Measurements from ENCODE around the gene SCUBE1. TPM values are rescaled to one million over a fixed set of nuclear protein-coding genes. Genes with fewer than 3 reads are reported as not detected.
A peak's percentile ranks its signal among the peaks of the same experiment; 100 is the strongest.

Gene SCUBE1
- total RNA-seq, 2 experiments from 2014 or later = 0.03 TPM; not detected in 1

- POLR2A ChIA-PET = no interaction called here
- Mint-ChIP-seq H3K9me3 (ENCODE audit: insufficient read depth) (no peaks in the 10 kb centered on the region), H3K4me1 (ENCODE audit: low read depth) (peaks cover 12% of the 10 kb centered on the region), H3K36me3 (ENCODE audit: low read depth) (no peaks in the 10 kb centered on the region), H3K4me3 (no peak overlapping the region), H3K27ac (no peak overlapping the region), H3K27me3 (ENCODE audit: low read depth) (no peaks in the 10 kb centered on the region)
- CTCF ChIA-PET = interaction anchor here (1.1 to 6.2 kb wide), 8 partner anchors 18 to 154 kb away, joined by 3 to 115 read pairs (median 12); partner anchors contain the start of gene SCUBE1
- ATAC-seq (no peak), DNase-seq (no peak)
Observed at GRCh38 chr22:43230571-43230970, 112.6 kb downstream of the SCUBE1 start.

DNA sequence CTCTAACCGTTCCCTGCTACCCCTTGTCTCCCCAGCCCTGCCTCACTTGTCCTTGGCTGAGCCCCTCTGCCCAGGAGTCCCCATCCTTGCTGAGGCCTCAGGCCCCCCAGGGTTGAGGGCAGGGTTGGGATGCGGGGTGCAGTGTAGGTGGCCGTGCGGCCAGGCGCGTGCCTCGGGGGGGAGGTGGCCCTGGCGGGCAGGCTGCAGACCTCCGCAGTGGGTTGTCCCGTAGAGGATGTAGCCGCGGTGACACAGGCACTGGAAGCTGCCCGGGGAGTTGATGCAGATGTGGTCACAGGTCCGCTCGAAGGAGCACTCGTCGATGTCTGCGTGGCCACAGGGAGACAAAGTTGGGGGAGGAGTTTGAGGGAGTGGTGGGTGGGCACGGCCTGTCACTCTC lies 114.3 kb downstream of the SCUBE1 start:
- Mint-ChIP-seq H3K36me3 (ENCODE audit: low read depth) (no peaks in the 10 kb centered on the region), H3K9me3 (ENCODE audit: insufficient read depth) (no peaks in the 10 kb centered on the region), H3K27ac (no peak overlapping the region), H3K4me1 (ENCODE audit: low read depth) (peaks cover 12% of the 10 kb centered on the region), H3K4me3 (no peak overlapping the region), H3K27me3 (ENCODE audit: low read depth) (no peaks in the 10 kb centered on the region)
- DNase-seq = no peak
- CTCF ChIA-PET = interaction anchor here (1.0 to 6.2 kb wide), 7 partner anchors 10 to 157 kb away, joined by 3 to 115 read pairs (median 5); partner anchors contain the start of gene SCUBE1
- no peak for ATAC-seq
- POLR2A ChIA-PET = interaction anchor here (0.7 kb wide), 1 partner anchor 76 kb away, joined by 3 read pairs; no protein-coding TSS in a partner anchor

- POLR2A ChIA-PET = interaction anchor here (0.7 kb wide), 1 partner anchor 75 kb away, joined by 3 read pairs; no protein-coding TSS in a partner anchor
- Mint-ChIP-seq H3K4me3 (no peak overlapping the region), H3K36me3 (ENCODE audit: low read depth) (no peaks in the 10 kb centered on the region), H3K27ac (no peak overlapping the region), H3K4me1 (ENCODE audit: low read depth) (peaks cover 12% of the 10 kb centered on the region), H3K9me3 (ENCODE audit: insufficient read depth) (no peaks in the 10 kb centered on the region), H3K27me3 (ENCODE audit: low read depth) (no peaks in the 10 kb centered on the region)
- CTCF ChIA-PET = interaction anchor here (0.8 to 6.2 kb wide), 3 partner anchors 41 to 117 kb away, joined by 3 to 115 read pairs (median 5); partner anchors contain the start of gene SCUBE1
- ATAC-seq (no peak), DNase-seq (peak; percentile 41)
Observed at GRCh38 chr22:43228330-43228729, 114.8 kb downstream of the SCUBE1 start.

- POLR2A ChIA-PET = no interaction called here
- peaks cover 12% of the 10 kb centered on the region for H3K4me1 Mint-ChIP-seq (ENCODE audit: low read depth)
- no peaks in the 10 kb centered on the region for H3K36me3 Mint-ChIP-seq (ENCODE audit: low read depth)
- H3K4me3 Mint-ChIP-seq = no peak overlapping the region
- no peaks in the 10 kb centered on the region for H3K9me3 Mint-ChIP-seq (ENCODE audit: insufficient read depth)
- H3K27me3 Mint-ChIP-seq (ENCODE audit: low read depth) = no peaks in the 10 kb centered on the region
- DNase-seq (no peak), ATAC-seq (no peak)
- no peak overlapping the region for H3K27ac Mint-ChIP-seq
- CTCF ChIA-PET = interaction anchor here (6.2 kb wide), 1 partner anchor 118 kb away, joined by 115 read pairs; the partner anchor contains the start of gene SCUBE1
Observed at GRCh38 chr22:43227239-43227630, 115.9 kb downstream of the SCUBE1 start.

GRCh38 chr22:43226377-43227238 lies 116.6 kb downstream of the SCUBE1 start:
- ATAC-seq = peak; percentile 27
- H3K27ac Mint-ChIP-seq = no peak overlapping the region
- H3K4me1 Mint-ChIP-seq (ENCODE audit: low read depth) = peaks cover 12% of the 10 kb centered on the region
- no peaks in the 10 kb centered on the region for H3K9me3 Mint-ChIP-seq (ENCODE audit: insufficient read depth)
- no peaks in the 10 kb centered on the region for H3K27me3 Mint-ChIP-seq (ENCODE audit: low read depth)
- no peaks in the 10 kb centered on the region for H3K36me3 Mint-ChIP-seq (ENCODE audit: low read depth)
- DNase-seq = no peak
- CTCF ChIA-PET = interaction anchor here (3.4 kb wide), 1 partner anchor 120 kb away, joined by 13 read pairs; no protein-coding TSS in a partner anchor
- no peak overlapping the region for H3K4me3 Mint-ChIP-seq
- POLR2A ChIA-PET = no interaction called here

DNA sequence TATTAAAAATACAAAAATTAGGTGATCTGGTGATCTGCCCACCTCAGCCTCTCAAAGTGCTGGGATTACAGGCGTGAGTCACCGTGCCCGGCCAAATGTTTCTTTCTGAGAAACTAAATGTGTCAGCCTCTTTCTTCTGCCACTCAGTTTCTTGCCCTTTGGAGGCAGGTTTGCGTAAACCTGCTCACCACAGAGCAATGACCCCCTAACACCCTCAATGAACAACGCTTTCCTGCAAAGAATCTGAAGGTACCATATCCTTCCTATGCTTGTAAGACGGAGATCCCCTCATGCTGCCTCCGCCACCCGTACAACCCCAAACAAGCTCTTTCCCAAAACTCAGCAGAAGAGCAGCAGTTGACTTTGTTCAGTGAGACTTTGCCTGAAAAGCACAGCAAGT lies 117.6 kb downstream of the SCUBE1 start:
- DNase-seq = no peak
- ATAC-seq = no peak
- Mint-ChIP-seq H3K4me1 (ENCODE audit: low read depth) (peaks cover 5% of the 10 kb centered on the region), H3K27me3 (ENCODE audit: low read depth) (no peaks in the 10 kb centered on the region), H3K9me3 (ENCODE audit: insufficient read depth) (no peaks in the 10 kb centered on the region), H3K27ac (no peak overlapping the region), H3K4me3 (no peak overlapping the region), H3K36me3 (ENCODE audit: low read depth) (no peaks in the 10 kb centered on the region)
- ChIA-PET POLR2A (interaction anchor here (0.6 kb wide), 1 partner anchor 126 kb away, joined by 3 read pairs; no protein-coding TSS in a partner anchor), CTCF (interaction anchor here (3.4 kb wide), 1 partner anchor 121 kb away, joined by 13 read pairs; no protein-coding TSS in a partner anchor)

- no peaks in the 10 kb centered on the region for H3K9me3 Mint-ChIP-seq (ENCODE audit: insufficient read depth)
- H3K27me3 Mint-ChIP-seq (ENCODE audit: low read depth) = no peaks in the 10 kb centered on the region
Observed at GRCh38 chr22:43222987-43223386, 120.2 kb downstream of the SCUBE1 start.

DNA sequence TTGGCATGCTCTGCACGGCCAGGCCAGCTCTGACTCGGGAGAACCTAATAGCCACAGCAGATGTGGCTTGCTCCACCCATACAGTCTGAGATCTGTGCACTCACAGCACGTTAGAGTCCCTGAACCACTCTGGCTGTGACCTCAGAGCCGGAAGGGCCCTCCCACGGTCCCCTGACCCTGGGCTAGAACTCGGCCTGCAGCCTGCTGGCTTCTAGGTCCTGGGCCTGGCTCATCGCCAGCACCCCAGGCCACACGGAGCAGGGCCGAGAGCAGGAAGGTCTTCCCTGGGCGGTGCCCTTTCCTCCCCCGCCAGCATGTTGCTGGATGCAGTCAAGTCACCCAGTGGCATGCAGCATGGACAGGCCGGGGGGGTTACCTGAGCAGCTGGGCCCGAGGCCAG lies 120.9 kb downstream of the SCUBE1 start:
- DNase-seq (no peak), ATAC-seq (no peak)
- Mint-ChIP-seq H3K4me3 (no peak overlapping the region), H3K27me3 (ENCODE audit: low read depth) (no peaks in the 10 kb centered on the region), H3K36me3 (ENCODE audit: low read depth) (no peaks in the 10 kb centered on the region), H3K9me3 (ENCODE audit: insufficient read depth) (no peaks in the 10 kb centered on the region), H3K27ac (no peak overlapping the region), H3K4me1 (ENCODE audit: low read depth) (peaks cover 5% of the 10 kb centered on the region)
- ChIA-PET CTCF (no interaction called here), POLR2A (interaction anchor here (0.6 kb wide), 1 partner anchor 159 kb away, joined by 3 read pairs; no protein-coding TSS in a partner anchor)

More at GRCh38 chr22:43222987-43223386, 120.2 kb downstream of the SCUBE1 start:
- ATAC-seq = no peak
- H3K4me3 Mint-ChIP-seq = no peak overlapping the region
- POLR2A ChIA-PET = interaction anchor here (0.6 kb wide), 1 partner anchor 159 kb away, joined by 3 read pairs; no protein-coding TSS in a partner anchor
- H3K27ac Mint-ChIP-seq = no peak overlapping the region
- CTCF ChIA-PET = no interaction called here
- H3K4me1 Mint-ChIP-seq (ENCODE audit: low read depth) = peaks cover 5% of the 10 kb centered on the region
- no peak for DNase-seq
- H3K36me3 Mint-ChIP-seq (ENCODE audit: low read depth) = no peaks in the 10 kb centered on the region

- CTCF ChIA-PET = no interaction called here
- no peaks in the 10 kb centered on the region for H3K4me1 Mint-ChIP-seq (ENCODE audit: low read depth)
- H3K36me3 Mint-ChIP-seq (ENCODE audit: low read depth) = no peaks in the 10 kb centered on the region
- DNase-seq = no peak
- H3K9me3 Mint-ChIP-seq (ENCODE audit: insufficient read depth) = no peaks in the 10 kb centered on the region
- no peak overlapping the region for H3K27ac Mint-ChIP-seq
- POLR2A ChIA-PET = interaction anchor here (0.6 kb wide), 1 partner anchor 105 kb away, joined by 3 read pairs; no protein-coding TSS in a partner anchor
- ATAC-seq = no peak
- no peak overlapping the region for H3K4me3 Mint-ChIP-seq
- H3K27me3 Mint-ChIP-seq (ENCODE audit: low read depth) = no peaks in the 10 kb centered on the region
Observed at GRCh38 chr22:43220625-43221380, 122.4 kb downstream of the SCUBE1 start.

GRCh38 chr22:43218786-43219185 lies 124.4 kb downstream of the SCUBE1 start:
- ATAC-seq (no peak), DNase-seq (no peak)
- CTCF ChIA-PET = no interaction called here
- H3K4me1 Mint-ChIP-seq (ENCODE audit: low read depth) = no peaks in the 10 kb centered on the region
- no peaks in the 10 kb centered on the region for H3K27me3 Mint-ChIP-seq (ENCODE audit: low read depth)
- H3K36me3 Mint-ChIP-seq (ENCODE audit: low read depth) = no peaks in the 10 kb centered on the region
- H3K27ac Mint-ChIP-seq = no peak overlapping the region
- POLR2A ChIA-PET = no interaction called here
- no peak overlapping the region for H3K4me3 Mint-ChIP-seq
- H3K9me3 Mint-ChIP-seq (ENCODE audit: insufficient read depth) = no peaks in the 10 kb centered on the region

- H3K4me3 Mint-ChIP-seq = no peak overlapping the region
- ATAC-seq (no peak), DNase-seq (no peak)
- H3K36me3 Mint-ChIP-seq (ENCODE audit: low read depth) = no peaks in the 10 kb centered on the region
- no peaks in the 10 kb centered on the region for H3K4me1 Mint-ChIP-seq (ENCODE audit: low read depth)
- CTCF ChIA-PET = no interaction called here
- POLR2A ChIA-PET = no interaction called here
- no peaks in the 10 kb centered on the region for H3K27me3 Mint-ChIP-seq (ENCODE audit: low read depth)
- H3K9me3 Mint-ChIP-seq (ENCODE audit: insufficient read depth) = no peaks in the 10 kb centered on the region
- H3K27ac Mint-ChIP-seq = no peak overlapping the region
Observed at GRCh38 chr22:43217285-43218030, 125.7 kb downstream of the SCUBE1 start.
